GM12878 (cell line): ENCODE data around the gene STAT4. TPM values are rescaled to one million over a fixed set of nuclear protein-coding genes. Genes with fewer than 3 reads are reported as not detected.

Experiments
- ATF7 ChIP-seq: fragments of 450-650 bp; IDR thresholded peaks from 2 replicates; pipeline ENCODE4 v1.6.1; 2016; ENCODE audit warnings: low read depth, mild to moderate bottlenecking
- DPF2 ChIP-seq: fragments of 450-650 bp; IDR thresholded peaks from 2 replicates; pipeline ENCODE4 v1.6.1; 2017; ENCODE audit warnings: mild to moderate bottlenecking
- EED ChIP-seq: sonication (generic); IDR thresholded peaks from 2 replicates; pipeline ENCODE4 v1.6.1; 2016; ENCODE audit warnings: antibody characterized with exemption, low read depth
- FOS ChIP-seq: IDR thresholded peaks from 3 replicates; pipeline ENCODE4 v1.6.1; 2011; ENCODE audit warnings: borderline replicate concordance; ENCODE audit not compliant: insufficient read length; ENCODE audit errors: extremely low read depth
- KDM1A ChIP-seq: fragments of 200-600 bp; sonication (generic); IDR thresholded peaks from 2 replicates; pipeline ENCODE4 v1.6.1; 2016; ENCODE audit warnings: borderline replicate concordance
- MTA3 ChIP-seq: IDR thresholded peaks from 2 replicates; pipeline ENCODE4 v1.6.1; 2012; ENCODE audit warnings: low read length, inconsistent platforms, borderline replicate concordance
- MYB ChIP-seq: fragments of 150-350 bp; IDR thresholded peaks from 2 replicates; pipeline ENCODE4 v1.6.1; 2014; ENCODE audit warnings: mild to moderate bottlenecking, low read depth, low read length, borderline replicate concordance
- NBN ChIP-seq: fragments of 450-650 bp; IDR thresholded peaks from 2 replicates; pipeline ENCODE4 v1.6.1; 2016
- NR2F1 ChIP-seq: fragments of 450-650 bp; conservative IDR thresholded peaks from 2 replicates; pipeline ENCODE4 v1.6.1; 2017; ENCODE audit warnings: mild to moderate bottlenecking
- RB1 ChIP-seq: fragments of 450-650 bp; formaldehyde crosslinking; IDR thresholded peaks from 2 replicates; pipeline ENCODE4 v1.6.1; 2017; ENCODE audit warnings: mild to moderate bottlenecking, borderline replicate concordance
- RELA ChIP-seq: fragments of 450-650 bp; IDR thresholded peaks from 2 replicates; pipeline ENCODE4 v1.8.0; 2014; ENCODE audit warnings: borderline replicate concordance; ENCODE audit not compliant: partially characterized antibody
- SP1 ChIP-seq: IDR thresholded peaks from one replicate; pipeline ENCODE4 v1.6.1; 2011; ENCODE audit warnings: low read depth, low read length
- TAF1 ChIP-seq: IDR thresholded peaks from 2 replicates; pipeline ENCODE4 v1.6.1; 2011; ENCODE audit warnings: mild to moderate bottlenecking, low read depth, low read length, borderline replicate concordance
- TCF12 ChIP-seq: IDR thresholded peaks from 2 replicates; pipeline ENCODE4 v1.6.1; 2011; ENCODE audit warnings: low read depth, mild to moderate bottlenecking, low read length
- ZNF24 ChIP-seq: fragments of 450-650 bp; IDR thresholded peaks from 2 replicates; pipeline ENCODE4 v1.6.1; 2017; ENCODE audit warnings: antibody characterized with exemption, mild to moderate bottlenecking
- ZZZ3 ChIP-seq: IDR thresholded peaks from 2 replicates; pipeline ENCODE4 v1.6.1; 2011; ENCODE audit warnings: low read depth; ENCODE audit not compliant: control insufficient read depth, insufficient read length
- polyA plus RNA-seq, 11 experiments: library from polyadenylated mRNA; depleted of rRNA in 4 of 11; unstranded in 6 of 11; stranded (reverse) in 5 of 11; fragments of >200 nt; fragmentation: Nextera tagmentation in 4 of 11; fragmentation: Illumina TruSeq in 1 of 11; extraction: Ambion mirVana in 4 of 11; extraction: Trizol in 1 of 11; gene quantifications; 1 replicate in 1 of 11; 2 replicates in 10 of 11; pipeline versions ENCODE4 v1.2.1 to v1.2.3, GENCODE V29; 2011 to 2016; ENCODE audit warnings: inconsistent platforms in 2 of 11, missing spikeins in 2 of 11, low read depth in 1 of 11
- total RNA-seq, 4 experiments: library from RNA; depleted of rRNA in 3 of 4; stranded (reverse); fragments of >200 nt in 3 of 4; fragmentation: Illumina TruSeq in 1 of 4; extraction: Trizol in 1 of 4; gene quantifications; 2 replicates each; pipeline versions ENCODE4 v1.2.1 to v1.2.3, GENCODE V29; 2013 to 2021
- TF ChIP-seq, protein P1 (sequence below): fragments of 450-650 bp; IDR thresholded peaks from 2 replicates; pipeline ENCODE4 v1.6.1; 2018; ENCODE audit warnings: borderline replicate concordance, mild to moderate bottlenecking; ENCODE audit not compliant: partially characterized antibody
- TF ChIP-seq, protein P2 (sequence below): IDR thresholded peaks from 2 replicates; pipeline ENCODE4 v1.6.1; 2012; ENCODE audit warnings: low read length, inconsistent platforms
- TF ChIP-seq, protein P3 (sequence below): fragments of 450-650 bp; IDR thresholded peaks from 2 replicates; pipeline ENCODE4 v1.6.1; 2017; ENCODE audit warnings: borderline replicate concordance
- TF ChIP-seq, protein P4 (sequence below): fragments of 450-650 bp; IDR thresholded peaks from 2 replicates; pipeline ENCODE4 v1.6.1; 2017; ENCODE audit warnings: mild to moderate bottlenecking
- TF ChIP-seq, protein P5 (sequence below): fragments of 150-350 bp; IDR thresholded peaks from 2 replicates; pipeline ENCODE4 v1.6.1; 2016; ENCODE audit warnings: low read depth, low read length

STAT4 gene
- total and polyA plus RNA-seq, 10 of the 15 experiments (the other 5 are each of a cell fraction or from before 2014, with no cell fraction given): 3.1 to 9.3 (median 7.1) TPM

DNA sequence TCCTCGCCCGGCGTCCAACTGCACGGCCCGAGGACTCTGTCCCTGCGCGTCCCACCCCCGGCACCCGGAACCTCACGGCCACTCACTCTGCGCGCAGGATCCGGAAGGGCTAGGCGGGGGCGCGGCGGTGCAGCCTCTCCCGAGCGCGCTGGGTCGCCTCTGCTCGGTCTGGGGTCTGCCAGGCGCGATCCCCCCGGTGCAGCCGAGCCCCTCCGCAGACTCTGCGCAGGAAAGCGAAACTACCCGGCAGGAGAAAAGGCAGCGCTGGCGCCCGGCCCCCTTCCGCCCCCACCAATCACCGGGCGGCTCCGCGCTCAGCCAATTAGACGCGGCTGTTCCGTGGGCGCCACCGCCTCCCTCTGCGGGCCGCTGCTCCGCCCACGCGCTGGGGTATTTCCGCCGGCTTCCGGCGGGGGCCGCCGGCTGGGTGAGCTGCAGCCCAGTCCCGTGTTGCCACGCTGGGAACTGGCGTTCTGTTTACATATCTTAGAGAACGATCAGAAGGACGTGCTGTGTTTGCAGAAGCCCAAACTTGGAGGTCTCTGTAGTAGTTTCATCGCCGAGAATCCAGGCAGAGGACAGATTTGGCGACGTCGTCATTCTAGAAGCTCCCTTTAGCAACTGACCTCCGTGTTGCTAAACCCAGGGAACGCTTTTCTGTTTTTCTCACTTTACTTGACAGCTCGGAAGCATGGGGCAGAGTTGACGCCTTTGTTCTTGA, 136.7 kb downstream of the STAT4 start, which contains the start of gene STAT1 (continued):
- TF ChIP-seq, protein P1, sequence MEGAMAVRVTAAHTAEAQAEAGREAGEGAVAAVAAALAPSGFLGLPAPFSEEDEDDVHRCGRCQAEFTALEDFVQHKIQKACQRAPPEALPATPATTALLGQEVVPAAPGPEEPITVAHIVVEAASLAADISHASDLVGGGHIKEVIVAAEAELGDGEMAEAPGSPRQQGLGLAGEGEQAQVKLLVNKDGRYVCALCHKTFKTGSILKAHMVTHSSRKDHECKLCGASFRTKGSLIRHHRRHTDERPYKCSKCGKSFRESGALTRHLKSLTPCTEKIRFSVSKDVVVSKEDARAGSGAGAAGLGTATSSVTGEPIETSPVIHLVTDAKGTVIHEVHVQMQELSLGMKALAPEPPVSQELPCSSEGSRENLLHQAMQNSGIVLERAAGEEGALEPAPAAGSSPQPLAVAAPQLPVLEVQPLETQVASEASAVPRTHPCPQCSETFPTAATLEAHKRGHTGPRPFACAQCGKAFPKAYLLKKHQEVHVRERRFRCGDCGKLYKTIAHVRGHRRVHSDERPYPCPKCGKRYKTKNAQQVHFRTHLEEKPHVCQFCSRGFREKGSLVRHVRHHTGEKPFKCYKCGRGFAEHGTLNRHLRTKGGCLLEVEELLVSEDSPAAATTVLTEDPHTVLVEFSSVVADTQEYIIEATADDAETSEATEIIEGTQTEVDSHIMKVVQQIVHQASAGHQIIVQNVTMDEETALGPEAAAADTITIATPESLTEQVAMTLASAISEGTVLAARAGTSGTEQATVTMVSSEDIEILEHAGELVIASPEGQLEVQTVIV: no peak
- TF ChIP-seq ATF7 (peak; percentile 51), EED (peak; percentile 59), FOS (no peak), NR2F1 (peak; percentile 68), ZZZ3 (no peak), MYB (peak; percentile 59; the same call in 1 of the 2 replicates), KDM1A (no peak), ZNF24 (no peak), SP1 (peak; percentile 93), RB1 (0 out of 2 replicates have a peak, but pooled peaks have one; percentile 60), TAF1 (peak; percentile 99), RELA (peak; percentile 99), DPF2 (peak; percentile 89), TCF12 (peak; percentile 91), NBN (peak; percentile 27; the same call in 1 of the 2 replicates), MTA3 (no peak; the same call in 1 of the 2 replicates)
- TF ChIP-seq, protein P2, sequence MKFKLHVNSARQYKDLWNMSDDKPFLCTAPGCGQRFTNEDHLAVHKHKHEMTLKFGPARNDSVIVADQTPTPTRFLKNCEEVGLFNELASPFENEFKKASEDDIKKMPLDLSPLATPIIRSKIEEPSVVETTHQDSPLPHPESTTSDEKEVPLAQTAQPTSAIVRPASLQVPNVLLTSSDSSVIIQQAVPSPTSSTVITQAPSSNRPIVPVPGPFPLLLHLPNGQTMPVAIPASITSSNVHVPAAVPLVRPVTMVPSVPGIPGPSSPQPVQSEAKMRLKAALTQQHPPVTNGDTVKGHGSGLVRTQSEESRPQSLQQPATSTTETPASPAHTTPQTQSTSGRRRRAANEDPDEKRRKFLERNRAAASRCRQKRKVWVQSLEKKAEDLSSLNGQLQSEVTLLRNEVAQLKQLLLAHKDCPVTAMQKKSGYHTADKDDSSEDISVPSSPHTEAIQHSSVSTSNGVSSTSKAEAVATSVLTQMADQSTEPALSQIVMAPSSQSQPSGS: 0 out of 2 replicates have a peak, but pooled peaks have one; percentile 51
- TF ChIP-seq, protein P3, sequence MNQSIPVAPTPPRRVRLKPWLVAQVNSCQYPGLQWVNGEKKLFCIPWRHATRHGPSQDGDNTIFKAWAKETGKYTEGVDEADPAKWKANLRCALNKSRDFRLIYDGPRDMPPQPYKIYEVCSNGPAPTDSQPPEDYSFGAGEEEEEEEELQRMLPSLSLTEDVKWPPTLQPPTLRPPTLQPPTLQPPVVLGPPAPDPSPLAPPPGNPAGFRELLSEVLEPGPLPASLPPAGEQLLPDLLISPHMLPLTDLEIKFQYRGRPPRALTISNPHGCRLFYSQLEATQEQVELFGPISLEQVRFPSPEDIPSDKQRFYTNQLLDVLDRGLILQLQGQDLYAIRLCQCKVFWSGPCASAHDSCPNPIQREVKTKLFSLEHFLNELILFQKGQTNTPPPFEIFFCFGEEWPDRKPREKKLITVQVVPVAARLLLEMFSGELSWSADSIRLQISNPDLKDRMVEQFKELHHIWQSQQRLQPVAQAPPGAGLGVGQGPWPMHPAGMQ: no peak
- TF ChIP-seq, protein P4, sequence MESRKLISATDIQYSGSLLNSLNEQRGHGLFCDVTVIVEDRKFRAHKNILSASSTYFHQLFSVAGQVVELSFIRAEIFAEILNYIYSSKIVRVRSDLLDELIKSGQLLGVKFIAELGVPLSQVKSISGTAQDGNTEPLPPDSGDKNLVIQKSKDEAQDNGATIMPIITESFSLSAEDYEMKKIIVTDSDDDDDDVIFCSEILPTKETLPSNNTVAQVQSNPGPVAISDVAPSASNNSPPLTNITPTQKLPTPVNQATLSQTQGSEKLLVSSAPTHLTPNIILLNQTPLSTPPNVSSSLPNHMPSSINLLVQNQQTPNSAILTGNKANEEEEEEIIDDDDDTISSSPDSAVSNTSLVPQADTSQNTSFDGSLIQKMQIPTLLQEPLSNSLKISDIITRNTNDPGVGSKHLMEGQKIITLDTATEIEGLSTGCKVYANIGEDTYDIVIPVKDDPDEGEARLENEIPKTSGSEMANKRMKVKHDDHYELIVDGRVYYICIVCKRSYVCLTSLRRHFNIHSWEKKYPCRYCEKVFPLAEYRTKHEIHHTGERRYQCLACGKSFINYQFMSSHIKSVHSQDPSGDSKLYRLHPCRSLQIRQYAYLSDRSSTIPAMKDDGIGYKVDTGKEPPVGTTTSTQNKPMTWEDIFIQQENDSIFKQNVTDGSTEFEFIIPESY: no peak
- TF ChIP-seq, protein P5, sequence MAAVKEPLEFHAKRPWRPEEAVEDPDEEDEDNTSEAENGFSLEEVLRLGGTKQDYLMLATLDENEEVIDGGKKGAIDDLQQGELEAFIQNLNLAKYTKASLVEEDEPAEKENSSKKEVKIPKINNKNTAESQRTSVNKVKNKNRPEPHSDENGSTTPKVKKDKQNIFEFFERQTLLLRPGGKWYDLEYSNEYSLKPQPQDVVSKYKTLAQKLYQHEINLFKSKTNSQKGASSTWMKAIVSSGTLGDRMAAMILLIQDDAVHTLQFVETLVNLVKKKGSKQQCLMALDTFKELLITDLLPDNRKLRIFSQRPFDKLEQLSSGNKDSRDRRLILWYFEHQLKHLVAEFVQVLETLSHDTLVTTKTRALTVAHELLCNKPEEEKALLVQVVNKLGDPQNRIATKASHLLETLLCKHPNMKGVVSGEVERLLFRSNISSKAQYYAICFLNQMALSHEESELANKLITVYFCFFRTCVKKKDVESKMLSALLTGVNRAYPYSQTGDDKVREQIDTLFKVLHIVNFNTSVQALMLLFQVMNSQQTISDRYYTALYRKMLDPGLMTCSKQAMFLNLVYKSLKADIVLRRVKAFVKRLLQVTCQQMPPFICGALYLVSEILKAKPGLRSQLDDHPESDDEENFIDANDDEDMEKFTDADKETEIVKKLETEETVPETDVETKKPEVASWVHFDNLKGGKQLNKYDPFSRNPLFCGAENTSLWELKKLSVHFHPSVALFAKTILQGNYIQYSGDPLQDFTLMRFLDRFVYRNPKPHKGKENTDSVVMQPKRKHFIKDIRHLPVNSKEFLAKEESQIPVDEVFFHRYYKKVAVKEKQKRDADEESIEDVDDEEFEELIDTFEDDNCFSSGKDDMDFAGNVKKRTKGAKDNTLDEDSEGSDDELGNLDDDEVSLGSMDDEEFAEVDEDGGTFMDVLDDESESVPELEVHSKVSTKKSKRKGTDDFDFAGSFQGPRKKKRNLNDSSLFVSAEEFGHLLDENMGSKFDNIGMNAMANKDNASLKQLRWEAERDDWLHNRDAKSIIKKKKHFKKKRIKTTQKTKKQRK: no peak
